ENCODE results near the gene CREG1. TPM values are rescaled to one million over a fixed set of nuclear protein-coding genes. Genes with fewer than 3 reads are reported as not detected.

The CREG1 gene
- total RNA-seq, 1 experiment from 2014 or later: 69.3 TPM

DNA sequence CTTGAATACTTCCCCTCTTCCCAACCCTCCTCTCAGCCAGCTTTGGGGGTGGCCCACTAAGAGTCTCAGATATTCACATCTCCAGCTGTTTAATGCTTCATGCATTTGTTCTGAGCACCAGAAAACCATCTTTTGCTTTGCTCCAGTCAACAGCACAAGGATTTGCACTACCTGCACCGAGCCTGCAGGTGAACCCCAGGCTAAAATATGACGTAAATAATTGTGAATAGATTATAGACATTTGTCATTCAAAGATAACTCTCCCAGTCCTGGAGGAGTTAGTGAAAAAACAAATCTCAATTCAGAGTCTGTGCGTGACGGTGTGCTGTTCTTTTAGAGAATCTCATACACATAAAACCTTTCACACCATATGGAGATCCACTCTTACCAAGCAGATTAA, 42.7 kb downstream of the CREG1 start:
- no peak for DNase-seq
- BruUV-seq (replicated peaks): no TSS peak
- Mint-ChIP-seq H3K27me3 (ENCODE audit: unreplicated experiment) (peaks cover 50% of the 10 kb centered on the region), H3K36me3 (ENCODE audit: insufficient read depth, unreplicated experiment) (no peaks in the 10 kb centered on the region), H3K4me1 (ENCODE audit: low read depth, unreplicated experiment) (no peaks in the 10 kb centered on the region), H3K27ac (ENCODE audit: unreplicated experiment) (no peak overlapping the region), H3K9me3 (ENCODE audit: low read depth, unreplicated experiment) (no peaks in the 10 kb centered on the region), H3K4me3 (ENCODE audit: low read depth, unreplicated experiment) (no peak overlapping the region)
- CTCF ChIA-PET: no interaction called here
- intact Hi-C loops (cut with micrococcal nuclease; ENCODE audit: unreplicated experiment): no loop called here
- TF ChIP-seq, protein P1, sequence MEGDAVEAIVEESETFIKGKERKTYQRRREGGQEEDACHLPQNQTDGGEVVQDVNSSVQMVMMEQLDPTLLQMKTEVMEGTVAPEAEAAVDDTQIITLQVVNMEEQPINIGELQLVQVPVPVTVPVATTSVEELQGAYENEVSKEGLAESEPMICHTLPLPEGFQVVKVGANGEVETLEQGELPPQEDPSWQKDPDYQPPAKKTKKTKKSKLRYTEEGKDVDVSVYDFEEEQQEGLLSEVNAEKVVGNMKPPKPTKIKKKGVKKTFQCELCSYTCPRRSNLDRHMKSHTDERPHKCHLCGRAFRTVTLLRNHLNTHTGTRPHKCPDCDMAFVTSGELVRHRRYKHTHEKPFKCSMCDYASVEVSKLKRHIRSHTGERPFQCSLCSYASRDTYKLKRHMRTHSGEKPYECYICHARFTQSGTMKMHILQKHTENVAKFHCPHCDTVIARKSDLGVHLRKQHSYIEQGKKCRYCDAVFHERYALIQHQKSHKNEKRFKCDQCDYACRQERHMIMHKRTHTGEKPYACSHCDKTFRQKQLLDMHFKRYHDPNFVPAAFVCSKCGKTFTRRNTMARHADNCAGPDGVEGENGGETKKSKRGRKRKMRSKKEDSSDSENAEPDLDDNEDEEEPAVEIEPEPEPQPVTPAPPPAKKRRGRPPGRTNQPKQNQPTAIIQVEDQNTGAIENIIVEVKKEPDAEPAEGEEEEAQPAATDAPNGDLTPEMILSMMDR (IDR thresholded peaks at IDR 0.05; ENCODE audit: unreplicated experiment): no peak

DNA sequence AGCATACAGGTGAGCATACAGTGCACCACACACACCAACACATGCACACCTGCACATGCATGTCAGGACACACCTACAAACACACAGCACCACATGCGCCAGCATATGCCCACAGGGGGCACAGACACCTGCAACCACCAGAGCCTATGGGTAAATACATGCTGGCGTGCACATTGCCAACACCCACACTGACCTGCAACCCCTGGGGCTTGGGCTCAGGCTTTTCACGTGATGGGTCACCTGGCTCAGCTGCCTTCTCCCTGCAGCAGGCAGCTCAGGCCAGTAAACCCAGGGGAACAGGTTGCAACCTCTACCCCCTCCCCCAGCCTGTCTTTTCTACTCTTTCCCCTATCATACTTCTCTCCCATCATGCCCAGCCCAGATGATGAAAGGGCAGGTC, 43.3 kb downstream of the CREG1 start:
- no peak for DNase-seq
- Mint-ChIP-seq H3K4me3 (ENCODE audit: low read depth, unreplicated experiment) (no peak overlapping the region), H3K9me3 (ENCODE audit: low read depth, unreplicated experiment) (no peaks in the 10 kb centered on the region), H3K27me3 (ENCODE audit: unreplicated experiment) (peaks cover 53% of the 10 kb centered on the region), H3K4me1 (ENCODE audit: low read depth, unreplicated experiment) (no peaks in the 10 kb centered on the region), H3K27ac (ENCODE audit: unreplicated experiment) (no peak overlapping the region), H3K36me3 (ENCODE audit: insufficient read depth, unreplicated experiment) (no peaks in the 10 kb centered on the region)
- TF ChIP-seq, protein P1 (IDR thresholded peaks at IDR 0.05; ENCODE audit: unreplicated experiment): no peak
- CTCF ChIA-PET: no interaction called here
- BruUV-seq (replicated peaks): no TSS peak
- intact Hi-C loops (cut with micrococcal nuclease; ENCODE audit: unreplicated experiment): no loop called here

DNA sequence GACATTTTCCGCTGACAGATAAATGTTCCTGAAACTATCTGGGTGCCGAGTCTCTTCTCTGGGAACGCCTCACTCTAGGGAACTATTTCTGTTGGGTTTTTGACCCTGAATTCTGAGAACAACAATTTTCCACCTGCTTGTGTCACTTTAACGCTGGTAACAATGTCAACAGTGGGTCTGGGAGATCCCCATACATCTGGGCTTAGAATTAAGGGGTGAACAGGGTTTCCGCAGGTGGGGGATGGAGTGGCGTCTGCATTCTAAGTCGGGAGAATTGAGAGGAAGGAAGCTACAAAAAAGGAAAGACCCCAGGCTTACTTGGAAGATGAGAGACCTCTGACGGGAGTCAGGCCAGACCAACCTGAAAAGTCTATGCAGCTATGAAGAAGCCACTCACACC, 44.0 kb downstream of the CREG1 start:
- Mint-ChIP-seq H3K27me3 (ENCODE audit: unreplicated experiment) (peaks cover 60% of the 10 kb centered on the region), H3K36me3 (ENCODE audit: insufficient read depth, unreplicated experiment) (no peaks in the 10 kb centered on the region), H3K9me3 (ENCODE audit: low read depth, unreplicated experiment) (no peaks in the 10 kb centered on the region), H3K4me1 (ENCODE audit: low read depth, unreplicated experiment) (no peaks in the 10 kb centered on the region), H3K4me3 (ENCODE audit: low read depth, unreplicated experiment) (no peak overlapping the region), H3K27ac (ENCODE audit: unreplicated experiment) (no peak overlapping the region)
- no peak for DNase-seq
- TF ChIP-seq, protein P1 (IDR thresholded peaks at IDR 0.05; ENCODE audit: unreplicated experiment): no peak
- no TSS peak for BruUV-seq (replicated peaks)
- CTCF ChIA-PET: no interaction called here
- intact Hi-C loops (cut with micrococcal nuclease; ENCODE audit: unreplicated experiment): no loop called here

DNA sequence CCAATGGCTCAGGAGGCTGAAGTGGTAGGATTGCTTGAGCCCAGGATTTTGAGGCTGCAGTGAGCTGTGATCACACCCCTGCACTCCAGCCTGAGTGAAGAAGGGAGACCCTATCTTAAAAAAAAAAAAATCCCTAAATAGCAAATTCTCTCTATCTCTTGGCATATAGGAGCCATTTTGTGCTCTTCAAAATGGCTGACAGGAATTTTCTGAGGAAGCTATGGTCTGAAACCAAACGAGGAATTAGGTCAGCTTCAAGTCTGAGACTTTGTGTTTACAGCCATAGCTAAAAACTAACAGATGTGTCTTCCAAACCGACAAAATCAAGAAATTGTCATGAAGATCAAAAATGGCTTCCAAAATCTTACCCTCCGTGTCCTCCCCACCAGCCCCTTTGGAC, 45.8 kb downstream of the CREG1 start:
- Mint-ChIP-seq H3K9me3 (ENCODE audit: low read depth, unreplicated experiment) (no peaks in the 10 kb centered on the region), H3K4me1 (ENCODE audit: low read depth, unreplicated experiment) (no peaks in the 10 kb centered on the region), H3K36me3 (ENCODE audit: insufficient read depth, unreplicated experiment) (no peaks in the 10 kb centered on the region), H3K27ac (ENCODE audit: unreplicated experiment) (no peak overlapping the region), H3K4me3 (ENCODE audit: low read depth, unreplicated experiment) (no peak overlapping the region), H3K27me3 (ENCODE audit: unreplicated experiment) (peaks cover 78% of the 10 kb centered on the region)
- CTCF ChIA-PET: interaction anchor here (0.6 to 0.7 kb wide), 2 partner anchors 108 to 193 kb away, joined by 5 to 7 read pairs; no protein-coding TSS in a partner anchor
- no peak for DNase-seq
- no TSS peak for BruUV-seq (replicated peaks)
- intact Hi-C loops (cut with micrococcal nuclease; ENCODE audit: unreplicated experiment): no loop called here
- TF ChIP-seq, protein P1 (IDR thresholded peaks at IDR 0.05; ENCODE audit: unreplicated experiment): no peak

DNA sequence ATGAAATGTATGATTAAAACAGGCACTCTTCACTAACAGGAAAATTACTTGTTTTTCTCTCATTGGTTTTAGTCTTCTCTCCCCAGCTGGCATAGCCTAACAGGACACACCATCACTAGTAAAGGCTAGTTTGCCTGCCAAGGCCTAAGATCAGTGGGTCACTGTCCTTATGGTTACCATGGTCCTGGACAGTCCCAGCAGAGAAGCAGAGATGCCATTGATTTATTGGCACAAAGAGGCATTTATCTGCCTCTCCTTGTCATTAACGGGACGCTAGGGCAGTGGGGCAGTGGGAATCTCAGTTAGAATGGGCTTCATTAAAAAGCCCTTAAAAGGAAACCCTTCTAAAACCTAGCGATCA, 49.1 kb downstream of the CREG1 start:
- intact Hi-C loops (cut with micrococcal nuclease; ENCODE audit: unreplicated experiment): no loop called here
- no TSS peak for BruUV-seq (replicated peaks)
- no peak overlapping the region for H3K27ac Mint-ChIP-seq (ENCODE audit: unreplicated experiment)
- H3K4me3 Mint-ChIP-seq (ENCODE audit: low read depth, unreplicated experiment): no peak overlapping the region
- no peaks in the 10 kb centered on the region for H3K4me1 Mint-ChIP-seq (ENCODE audit: low read depth, unreplicated experiment)
- CTCF ChIA-PET: no interaction called here
- H3K9me3 Mint-ChIP-seq (ENCODE audit: low read depth, unreplicated experiment): no peaks in the 10 kb centered on the region
- peaks cover 76% of the 10 kb centered on the region for H3K27me3 Mint-ChIP-seq (ENCODE audit: unreplicated experiment)
- no peaks in the 10 kb centered on the region for H3K36me3 Mint-ChIP-seq (ENCODE audit: insufficient read depth, unreplicated experiment)
- DNase-seq: no peak
- TF ChIP-seq, protein P1 (IDR thresholded peaks at IDR 0.05; ENCODE audit: unreplicated experiment): no peak

Measured in Calu3 (cell line).